Central memory CD8-positive, alpha-beta T cell (primary cell): ENCODE results near the gene NET1.

ENCODE experiments used
- ATAC-seq: fragments of 150-1000 bp; cut with Tn5 transposase; replicated peaks from 2 replicates; pipeline ENCODE4 v1.10.0; 2022; ENCODE audit warnings: mild to moderate bottlenecking, moderate FRiP score, moderate number of reproducible peaks; ENCODE audit not compliant: poor library complexity, severe bottlenecking; ENCODE audit errors: extremely low read depth
- DNase-seq, 2 donors: peaks; one replicate each; pipeline ENCODE4 v3.0.0; 2021; ENCODE audit warnings: low spot score in 2 of 2
- H3K27ac Mint-ChIP-seq: one replicate; pipeline ENCODE4 v1.8.0; 2022; ENCODE audit warnings: low read depth, mild to moderate bottlenecking, moderate library complexity, mixed read lengths
- H3K27me3 Mint-ChIP-seq: one replicate; pipeline ENCODE4 v1.8.0; 2022; ENCODE audit warnings: mixed read lengths
- H3K36me3 Mint-ChIP-seq: one replicate; pipeline ENCODE4 v1.8.0; 2022; ENCODE audit warnings: mild to moderate bottlenecking, moderate library complexity, mixed read lengths; ENCODE audit not compliant: insufficient read depth
- H3K4me1 Mint-ChIP-seq: one replicate; pipeline ENCODE4 v1.8.0; 2022; ENCODE audit warnings: mixed read lengths
- H3K4me3 Mint-ChIP-seq: one replicate; pipeline ENCODE4 v1.8.0; 2022; ENCODE audit warnings: mild to moderate bottlenecking, moderate library complexity, mixed read lengths
- H3K9me3 Mint-ChIP-seq: one replicate; pipeline ENCODE4 v1.8.0; 2022; ENCODE audit warnings: mixed read lengths

NET1 gene

DNA sequence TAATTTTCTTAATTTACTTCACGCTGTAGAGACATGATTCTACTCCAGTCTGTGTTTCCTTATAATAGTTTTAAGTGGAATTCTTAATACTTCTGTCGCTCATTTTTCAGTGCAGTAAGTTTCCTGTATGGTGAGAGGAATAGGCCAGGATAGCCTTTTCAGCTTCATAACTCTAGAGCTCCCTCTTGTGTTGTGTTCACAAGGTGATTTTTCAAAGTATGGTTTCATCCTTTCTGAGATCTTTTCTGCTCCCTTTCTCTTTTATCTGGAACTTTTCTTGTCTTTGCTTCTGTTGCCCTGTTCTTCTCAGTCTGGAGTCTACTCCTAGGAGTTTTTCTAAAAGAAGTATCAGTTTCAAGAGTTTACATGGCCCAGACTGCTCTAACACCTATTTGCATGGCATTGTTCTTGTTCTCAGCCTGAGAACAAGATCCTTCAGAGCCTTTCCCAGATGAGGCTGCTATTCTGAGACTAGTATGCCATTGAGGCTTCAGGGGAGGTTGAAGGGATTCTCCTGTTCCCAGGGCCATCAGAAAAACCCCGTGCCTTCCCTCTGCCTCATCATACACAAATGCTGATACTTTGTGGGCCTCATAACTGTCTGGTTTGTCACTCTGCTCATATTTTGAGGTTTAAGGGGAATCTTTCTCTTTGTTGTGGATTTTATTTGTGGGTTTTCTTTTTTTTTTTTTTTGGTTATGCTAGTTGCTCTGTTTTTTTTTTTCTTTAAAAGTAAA, 21.8 kb downstream of the NET1 start:
- no peak for ATAC-seq
- no peak for DNase-seq
- Mint-ChIP-seq H3K4me3 (peak overlapping the region; percentile 33), H3K27ac (peak overlapping the region; percentile 80), H3K36me3 (no peaks in the 10 kb centered on the region), H3K4me1 (peaks cover 10% of the 10 kb centered on the region), H3K27me3 (no peaks in the 10 kb centered on the region), H3K9me3 (no peaks in the 10 kb centered on the region)

DNA sequence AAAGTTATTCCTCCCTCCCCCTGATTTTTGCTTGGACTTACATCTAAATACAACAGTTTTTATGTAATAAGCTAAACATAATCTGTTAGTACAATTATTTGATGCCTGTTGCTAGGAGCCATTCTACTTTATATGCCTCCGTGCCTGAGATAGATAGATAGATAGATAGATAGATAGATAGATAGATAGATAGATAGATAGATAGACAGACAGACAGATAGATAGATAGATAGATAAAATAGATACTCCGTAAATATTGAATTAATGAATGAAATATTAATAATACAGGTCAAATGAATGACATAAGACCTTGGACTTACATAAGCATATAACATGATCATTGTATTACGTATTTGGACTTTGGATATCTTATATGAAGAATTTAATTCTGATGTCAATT, 23.0 kb downstream of the NET1 start:
- H3K27me3 Mint-ChIP-seq = no peaks in the 10 kb centered on the region
- no peak for ATAC-seq

DNA sequence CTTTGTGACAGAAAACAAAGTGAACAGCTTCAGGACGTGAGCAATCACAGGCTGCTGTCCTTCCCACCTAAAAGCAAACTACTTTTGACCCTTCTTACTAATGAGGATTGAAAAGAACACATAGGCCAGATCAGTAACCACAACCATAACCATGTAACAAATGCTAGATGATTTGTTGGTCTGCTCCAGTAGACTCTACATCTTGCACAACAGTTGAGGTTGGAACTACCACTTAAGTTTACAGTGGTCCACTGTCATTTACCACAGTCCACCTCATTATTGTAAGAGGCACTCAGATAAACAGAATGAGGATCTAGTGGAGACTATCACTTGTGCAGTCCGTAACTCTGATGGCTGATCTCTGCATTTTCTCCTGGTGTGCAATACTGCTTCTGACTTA, 27.8 kb downstream of the NET1 start:
- H3K27ac Mint-ChIP-seq = no peak overlapping the region
- ATAC-seq (no peak), DNase-seq (no peak)
- H3K4me3 Mint-ChIP-seq = no peak overlapping the region
- H3K27me3 Mint-ChIP-seq = no peaks in the 10 kb centered on the region
- no peaks in the 10 kb centered on the region for H3K4me1 Mint-ChIP-seq
- no peaks in the 10 kb centered on the region for H3K36me3 Mint-ChIP-seq
- no peaks in the 10 kb centered on the region for H3K9me3 Mint-ChIP-seq

More for the DNA sequence above, 23.0 kb downstream of the NET1 start:
- no peaks in the 10 kb centered on the region for H3K9me3 Mint-ChIP-seq
- H3K27ac Mint-ChIP-seq = no peak overlapping the region
- no peak overlapping the region for H3K4me3 Mint-ChIP-seq
- no peaks in the 10 kb centered on the region for H3K36me3 Mint-ChIP-seq
- peaks cover 10% of the 10 kb centered on the region for H3K4me1 Mint-ChIP-seq
- DNase-seq = no peak

DNA sequence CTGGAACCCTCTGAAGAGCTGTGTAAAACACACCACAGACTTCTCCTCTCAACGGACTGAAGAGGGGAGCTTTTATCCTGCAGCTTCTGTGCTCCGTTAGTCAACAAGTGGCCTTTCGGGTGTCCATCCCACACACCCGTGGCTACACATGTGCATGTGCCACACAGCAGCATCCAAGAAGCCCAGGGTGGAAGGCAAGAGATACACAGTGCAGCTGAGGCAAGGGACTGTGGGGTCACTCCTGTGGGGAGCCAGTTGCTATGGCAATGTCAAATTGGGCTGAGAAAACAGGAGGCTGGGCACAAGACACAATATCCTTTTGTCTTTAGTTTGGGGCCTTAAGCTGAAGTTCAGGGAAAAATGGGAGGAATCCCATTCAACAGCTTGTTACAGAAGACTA, 28.7 kb downstream of the NET1 start:
- Mint-ChIP-seq H3K4me1 (no peaks in the 10 kb centered on the region), H3K27me3 (no peaks in the 10 kb centered on the region), H3K4me3 (no peak overlapping the region), H3K9me3 (no peaks in the 10 kb centered on the region), H3K27ac (no peak overlapping the region), H3K36me3 (no peaks in the 10 kb centered on the region)
- no peak for ATAC-seq
- no peak for DNase-seq

DNA sequence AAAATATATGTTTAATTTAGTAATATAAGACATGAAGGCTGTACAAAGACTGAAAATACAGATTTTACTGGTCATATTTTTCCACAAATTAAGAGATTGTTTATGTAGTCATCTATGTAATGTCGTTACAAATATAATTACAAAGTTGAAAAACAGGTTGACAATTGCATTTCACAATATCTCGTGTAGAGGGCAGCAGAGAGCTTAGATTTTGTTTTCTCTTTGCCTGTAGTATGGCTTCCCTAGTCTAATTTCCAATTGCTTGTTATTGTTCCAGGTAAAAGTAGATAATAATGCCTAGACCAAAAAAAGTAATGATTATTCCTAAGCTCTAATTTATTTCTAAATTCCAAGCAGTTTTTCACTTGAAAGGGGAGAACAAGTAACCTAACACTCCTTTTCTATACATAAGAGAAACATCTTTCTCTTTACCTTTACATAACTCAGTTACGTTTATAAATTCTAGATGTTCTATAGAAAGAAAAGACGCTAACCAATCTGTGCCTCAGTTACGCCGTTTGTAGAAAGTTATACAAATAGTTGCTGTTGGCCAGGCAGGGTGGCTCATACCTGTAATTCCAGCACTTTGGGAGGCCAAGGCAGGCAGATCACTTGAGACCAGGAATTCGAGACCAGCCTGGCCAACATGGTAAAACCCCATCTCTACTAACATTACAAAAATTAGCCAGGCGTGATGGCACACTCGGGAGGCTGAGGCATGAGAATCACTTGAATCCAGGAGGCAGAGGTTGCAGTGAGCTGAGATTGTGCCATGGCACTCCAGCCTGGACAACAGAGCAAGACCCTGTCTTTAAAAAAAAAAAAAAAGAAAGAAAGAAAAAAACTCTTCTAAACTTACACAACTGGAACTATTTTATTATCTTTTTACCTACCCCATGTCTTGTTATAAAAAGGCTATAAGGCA, 30.0 kb downstream of the NET1 start:
- no peaks in the 10 kb centered on the region for H3K27me3 Mint-ChIP-seq
- peaks cover 5% of the 10 kb centered on the region for H3K4me1 Mint-ChIP-seq
- H3K4me3 Mint-ChIP-seq = no peak overlapping the region
- peak in 1 of 2 donors; percentile 16 for DNase-seq
- ATAC-seq = no peak
- no peak overlapping the region for H3K27ac Mint-ChIP-seq
- no peaks in the 10 kb centered on the region for H3K9me3 Mint-ChIP-seq
- H3K36me3 Mint-ChIP-seq = peaks cover 1% of the 10 kb centered on the region

DNA sequence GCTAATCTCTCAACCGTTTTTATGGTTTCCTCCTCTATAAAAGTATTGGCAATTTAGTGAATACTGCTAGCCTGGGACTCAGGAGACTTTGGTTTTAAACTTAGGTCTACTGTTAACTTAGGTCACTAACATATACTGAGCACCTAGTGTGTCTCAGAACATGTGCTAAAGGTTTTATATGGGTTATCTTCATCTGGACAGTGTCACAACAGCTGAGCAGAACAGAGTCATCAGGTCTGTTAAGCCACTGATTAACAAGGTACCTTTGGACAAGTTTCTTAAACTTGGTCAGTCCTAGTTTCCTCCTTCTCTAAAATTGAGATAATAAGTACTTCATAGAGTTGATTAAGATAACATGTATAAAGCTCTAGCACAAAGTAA, 30.6 kb downstream of the NET1 start:
- H3K36me3 Mint-ChIP-seq = peaks cover 1% of the 10 kb centered on the region
- no peak for ATAC-seq
- H3K9me3 Mint-ChIP-seq = no peaks in the 10 kb centered on the region
- H3K27me3 Mint-ChIP-seq = no peaks in the 10 kb centered on the region
- no peak overlapping the region for H3K4me3 Mint-ChIP-seq
- no peak overlapping the region for H3K27ac Mint-ChIP-seq
- DNase-seq = no peak
- peaks cover 11% of the 10 kb centered on the region for H3K4me1 Mint-ChIP-seq

DNA sequence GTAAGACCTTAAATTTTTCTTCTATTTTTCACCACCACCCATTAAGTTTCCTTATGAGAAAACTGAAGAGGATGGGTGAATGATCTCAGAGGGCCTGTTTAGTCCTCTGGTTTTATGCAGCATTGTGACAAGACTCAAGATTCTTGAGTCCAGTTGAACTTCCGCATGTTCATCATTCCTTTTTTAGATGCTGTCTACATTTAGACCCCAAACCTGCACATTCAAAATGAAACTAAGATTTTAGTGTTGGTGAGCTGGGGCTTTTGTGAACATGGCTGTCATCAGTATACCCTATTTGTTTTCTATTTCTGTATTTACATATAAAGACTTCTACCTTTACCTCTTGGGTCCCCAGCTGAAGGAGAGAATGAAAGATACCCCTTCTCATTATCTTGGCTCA, 31.1 kb downstream of the NET1 start:
- Mint-ChIP-seq H3K4me3 (no peak overlapping the region), H3K4me1 (peaks cover 11% of the 10 kb centered on the region), H3K9me3 (no peaks in the 10 kb centered on the region), H3K27ac (no peak overlapping the region), H3K36me3 (peaks cover 1% of the 10 kb centered on the region), H3K27me3 (no peaks in the 10 kb centered on the region)
- DNase-seq (no peak), ATAC-seq (no peak)

DNA sequence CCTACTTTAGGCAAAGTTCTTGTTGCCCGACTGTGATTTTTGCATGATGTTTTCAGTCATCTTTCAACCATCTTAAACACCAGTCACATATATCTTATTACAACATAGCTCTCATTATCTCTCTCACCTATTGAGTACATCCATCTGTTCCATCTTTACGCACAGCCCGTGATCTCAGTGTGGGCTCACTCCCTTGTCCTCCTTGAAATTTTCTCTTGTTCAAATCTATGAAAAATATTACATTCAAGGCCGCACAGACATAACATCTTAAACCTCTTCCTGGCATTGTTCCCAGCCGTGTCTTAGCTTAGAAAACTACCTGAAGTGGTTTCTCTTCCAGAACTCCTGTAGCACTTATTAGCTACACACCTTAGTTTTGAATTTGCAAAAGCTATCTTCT, 32.6 kb downstream of the NET1 start:
- Mint-ChIP-seq H3K9me3 (no peaks in the 10 kb centered on the region), H3K27me3 (no peaks in the 10 kb centered on the region), H3K27ac (no peak overlapping the region), H3K4me1 (peaks cover 11% of the 10 kb centered on the region), H3K4me3 (no peak overlapping the region), H3K36me3 (peaks cover 1% of the 10 kb centered on the region)
- no peak for DNase-seq
- ATAC-seq = no peak

DNA sequence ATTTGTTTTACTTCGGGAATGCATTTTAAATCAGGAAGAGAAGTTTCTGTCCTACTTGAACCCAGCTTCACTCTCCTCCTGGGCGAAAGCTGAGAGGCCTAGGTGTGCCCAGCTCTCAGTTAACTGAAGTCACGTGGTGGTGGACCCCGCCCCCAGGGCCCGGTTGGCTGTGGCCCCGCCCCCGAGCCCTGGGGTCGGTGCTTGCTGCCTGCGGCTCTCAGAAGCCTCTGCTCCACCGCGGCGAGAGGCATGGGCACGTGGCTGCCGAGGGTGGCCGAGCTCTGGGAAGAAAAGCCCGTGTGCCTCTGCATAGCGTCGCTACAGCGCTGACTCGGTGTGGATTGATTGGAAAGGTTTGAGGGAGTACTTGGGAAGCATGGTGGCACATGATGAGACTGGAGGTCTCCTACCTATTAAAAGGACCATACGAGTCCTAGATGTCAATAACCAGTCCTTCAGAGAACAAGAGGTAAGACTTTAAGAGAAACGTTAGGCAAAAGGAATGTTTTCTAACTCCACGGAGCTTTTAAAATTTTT, 34.1 kb downstream of the NET1 start:
- peaks cover 1% of the 10 kb centered on the region for H3K36me3 Mint-ChIP-seq
- H3K4me3 Mint-ChIP-seq = peak overlapping the region; percentile 67
- peaks cover 11% of the 10 kb centered on the region for H3K4me1 Mint-ChIP-seq
- DNase-seq (peak; percentile 26 to 35), ATAC-seq (peak; percentile 47)
- no peaks in the 10 kb centered on the region for H3K27me3 Mint-ChIP-seq
- H3K27ac Mint-ChIP-seq = no peak overlapping the region
- H3K9me3 Mint-ChIP-seq = no peaks in the 10 kb centered on the region

DNA sequence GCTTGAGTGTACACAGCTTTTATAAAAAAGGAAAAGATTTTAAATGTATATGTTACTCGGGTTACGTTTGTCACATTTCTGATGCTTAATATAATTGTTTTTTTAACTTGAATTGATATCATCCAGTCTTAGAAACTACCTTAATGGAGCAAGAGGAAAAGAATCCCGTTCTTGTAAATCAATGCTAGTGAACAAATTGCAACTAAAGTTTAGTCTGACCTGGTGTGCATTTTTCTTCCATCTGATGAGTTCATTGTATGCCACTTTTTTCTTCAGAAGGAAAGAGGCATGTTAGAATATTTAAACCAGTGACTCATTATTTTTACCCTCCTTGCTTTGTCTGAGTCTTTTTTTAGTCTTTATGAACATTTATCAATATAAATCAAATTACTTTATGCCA, 34.7 kb downstream of the NET1 start:
- DNase-seq (no peak), ATAC-seq (no peak)
- Mint-ChIP-seq H3K4me1 (peaks cover 11% of the 10 kb centered on the region), H3K27me3 (no peaks in the 10 kb centered on the region), H3K9me3 (no peaks in the 10 kb centered on the region), H3K4me3 (peak overlapping the region; percentile 10), H3K36me3 (peaks cover 1% of the 10 kb centered on the region), H3K27ac (no peak overlapping the region)

DNA sequence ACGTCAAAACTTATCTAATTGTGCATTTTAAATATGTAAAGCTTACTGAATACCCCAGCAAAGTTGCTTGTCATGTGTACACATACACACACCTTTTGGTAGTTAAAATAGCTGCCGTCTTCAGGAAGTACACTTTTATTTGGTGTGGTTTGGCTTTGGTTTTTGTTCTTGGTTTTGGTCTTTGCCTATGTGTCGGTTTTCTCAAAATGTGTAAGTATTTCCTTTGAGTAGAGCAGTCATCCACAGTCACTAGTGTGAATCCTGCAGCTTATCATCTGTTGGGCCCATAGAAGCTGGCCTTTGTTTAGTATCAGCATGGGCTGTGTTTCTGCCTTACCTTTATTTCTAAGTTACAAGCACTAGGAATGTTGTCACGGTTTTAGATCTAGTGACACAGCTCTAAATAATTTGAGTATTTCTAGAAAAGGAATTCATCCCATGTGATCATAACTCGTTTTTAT, 35.3 kb downstream of the NET1 start:
- H3K9me3 Mint-ChIP-seq = no peaks in the 10 kb centered on the region
- ATAC-seq (peak; percentile 55), DNase-seq (no peak)
- H3K27ac Mint-ChIP-seq = no peak overlapping the region
- H3K27me3 Mint-ChIP-seq = no peaks in the 10 kb centered on the region
- peaks cover 1% of the 10 kb centered on the region for H3K36me3 Mint-ChIP-seq
- peaks cover 11% of the 10 kb centered on the region for H3K4me1 Mint-ChIP-seq
- peak overlapping the region; percentile 10 for H3K4me3 Mint-ChIP-seq

DNA sequence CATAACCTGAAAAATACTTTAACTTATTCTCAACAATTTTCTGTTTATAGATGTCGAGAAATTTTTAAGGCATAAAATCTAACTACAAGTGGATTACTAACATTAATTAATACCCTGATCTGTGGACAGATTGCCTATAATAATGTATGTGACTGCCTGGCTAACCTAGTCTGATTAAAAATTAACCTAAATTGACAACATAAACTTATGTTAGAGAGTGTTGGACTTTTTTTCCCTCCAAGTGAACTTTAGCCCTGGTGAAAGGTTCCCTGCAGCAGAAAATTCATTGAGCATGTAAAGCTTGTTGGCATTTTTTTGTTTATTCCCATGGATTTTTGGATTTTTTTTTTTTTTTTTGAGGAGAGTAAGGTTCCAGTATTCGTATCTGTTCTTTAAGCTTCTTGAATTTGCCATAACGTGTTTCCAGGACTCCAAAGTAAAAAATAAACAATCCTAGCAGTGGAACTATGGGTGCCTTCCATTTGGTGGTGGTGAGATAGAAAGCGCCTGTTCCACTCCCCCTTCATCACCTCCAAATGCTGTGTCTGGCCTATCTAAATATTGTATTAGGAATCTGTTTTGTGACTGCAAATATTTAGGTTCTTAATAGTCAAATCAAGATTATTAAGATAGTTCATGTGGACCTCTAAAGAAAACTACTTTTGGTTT, 36.1 kb downstream of the NET1 start:
- H3K4me1 Mint-ChIP-seq = peaks cover 11% of the 10 kb centered on the region
- H3K4me3 Mint-ChIP-seq = no peak overlapping the region
- DNase-seq (no peak), ATAC-seq (no peak)
- H3K27ac Mint-ChIP-seq = no peak overlapping the region
- no peaks in the 10 kb centered on the region for H3K9me3 Mint-ChIP-seq
- H3K36me3 Mint-ChIP-seq = peaks cover 2% of the 10 kb centered on the region
- no peaks in the 10 kb centered on the region for H3K27me3 Mint-ChIP-seq
